HG03159 (cell line): ENCODE measurements around the gene TIMM50.

Experiments
- ATAC-seq: cut with Tn5 transposase; IDR thresholded peaks from one replicate; pipeline ENCODE4 v1.9.1; 2021; ENCODE audit warnings: mild to moderate bottlenecking, moderate library complexity; ENCODE audit not compliant: unreplicated experiment

TIMM50 gene

DNA sequence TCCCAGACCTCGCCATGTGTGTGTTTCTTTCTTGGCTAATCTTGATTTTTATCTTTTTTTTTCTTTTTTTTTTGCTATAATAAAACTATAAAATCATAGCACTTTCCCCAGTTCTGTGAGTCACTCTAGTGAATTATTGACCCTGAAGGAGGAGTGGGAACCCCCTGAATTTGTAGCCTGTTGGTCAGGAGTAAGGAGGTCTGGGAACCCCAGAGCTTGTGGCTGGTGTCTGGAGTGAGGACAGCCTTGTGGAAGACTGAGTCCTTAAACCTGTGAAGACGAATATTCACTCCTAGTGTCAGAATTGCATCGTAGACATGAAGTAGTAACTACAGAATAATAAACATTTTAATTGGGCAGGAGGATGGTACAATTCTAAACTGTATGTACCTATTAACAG, 44.6 kb downstream of the TIMM50 start:
- no peak for ATAC-seq

DNA sequence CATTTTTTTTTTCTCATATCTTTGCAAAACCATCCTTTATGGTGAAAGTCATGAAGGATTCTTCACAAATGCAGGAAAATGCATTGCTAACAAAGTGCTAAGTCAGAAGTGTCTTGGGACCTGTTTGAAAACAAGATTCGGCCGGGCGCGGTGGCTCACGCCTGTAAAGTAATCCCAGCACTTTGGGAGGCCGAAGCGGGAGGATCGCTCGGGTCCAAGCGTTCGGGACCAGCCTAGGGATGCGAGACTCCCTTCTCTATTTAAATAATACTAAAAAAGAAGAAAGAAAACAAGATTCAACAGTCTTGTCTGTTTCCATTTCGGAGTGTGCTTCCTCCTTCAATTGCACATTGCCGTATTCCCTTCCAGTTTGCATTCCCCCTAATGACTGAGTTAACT, 51.2 kb downstream of the TIMM50 start:
- ATAC-seq: no peak

DNA sequence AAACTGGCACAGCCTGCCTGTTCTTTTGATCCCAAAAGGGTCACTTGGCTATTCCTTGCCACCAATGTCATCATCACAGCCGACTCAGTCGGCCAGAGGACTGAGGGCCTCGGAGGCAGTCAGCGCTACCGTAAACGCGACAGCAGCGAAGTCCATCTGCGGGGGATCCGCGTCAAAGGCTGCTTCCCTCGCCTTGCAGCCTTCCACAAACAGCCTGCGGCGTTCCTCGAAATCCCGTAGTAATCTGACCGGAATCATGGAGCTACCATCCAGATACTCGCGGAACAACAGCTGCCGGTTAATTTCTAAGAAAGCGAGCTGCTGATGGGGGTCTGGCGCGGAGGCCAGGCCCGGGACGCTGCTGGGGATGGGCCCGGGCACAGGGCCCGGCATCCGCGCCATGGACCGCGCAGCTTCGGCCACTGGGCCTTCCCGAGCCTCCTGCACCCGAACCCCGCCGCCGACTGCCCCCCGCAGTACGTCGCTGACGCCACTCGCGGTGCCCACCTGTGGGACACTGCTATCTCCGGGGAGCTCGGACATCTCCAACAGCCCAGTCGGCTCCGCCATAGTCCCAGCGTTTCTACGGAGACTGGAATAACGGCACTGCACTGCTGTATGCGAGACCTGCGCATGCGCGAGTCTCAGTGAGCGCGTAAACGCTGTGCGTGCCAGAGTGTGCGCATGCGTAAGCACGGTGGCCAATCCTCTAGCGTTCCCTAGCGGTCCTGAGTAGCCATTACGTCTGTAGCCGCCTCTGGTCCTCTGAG, 51.8 kb downstream of the TIMM50 start, which contains the start of gene EID2B:
Gene EID2B (minus strand): TSS at position 620 of the 770 bp plus-strand sequence. CDS start 50 bp downstream, at position 570.
- peak; percentile 94 for ATAC-seq

DNA sequence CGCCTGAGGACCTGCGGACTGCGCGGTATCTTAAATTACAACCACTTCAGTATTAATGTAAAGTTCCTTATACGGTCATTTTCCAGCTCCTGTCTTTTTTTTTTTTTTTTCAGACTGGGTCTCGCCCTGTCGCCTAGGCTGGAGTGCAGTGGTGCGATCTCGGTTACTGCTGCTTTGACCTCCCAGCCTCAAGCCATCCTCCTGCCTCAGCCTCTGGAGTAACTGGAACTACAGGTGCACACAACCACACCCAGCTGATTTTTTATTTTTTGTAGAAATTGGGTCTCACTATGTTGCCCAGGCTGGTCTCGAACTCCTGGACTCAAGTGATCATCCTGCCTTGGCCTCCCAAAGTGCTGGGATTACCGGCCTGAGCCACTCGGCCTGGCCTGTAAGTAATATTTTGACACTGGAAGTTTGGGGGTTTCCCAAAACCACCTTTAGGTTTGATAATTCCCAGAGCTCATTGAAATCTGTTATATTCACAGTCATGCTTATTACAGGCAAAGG, 52.4 kb downstream of the TIMM50 start:
- peak; percentile 3 for ATAC-seq

DNA sequence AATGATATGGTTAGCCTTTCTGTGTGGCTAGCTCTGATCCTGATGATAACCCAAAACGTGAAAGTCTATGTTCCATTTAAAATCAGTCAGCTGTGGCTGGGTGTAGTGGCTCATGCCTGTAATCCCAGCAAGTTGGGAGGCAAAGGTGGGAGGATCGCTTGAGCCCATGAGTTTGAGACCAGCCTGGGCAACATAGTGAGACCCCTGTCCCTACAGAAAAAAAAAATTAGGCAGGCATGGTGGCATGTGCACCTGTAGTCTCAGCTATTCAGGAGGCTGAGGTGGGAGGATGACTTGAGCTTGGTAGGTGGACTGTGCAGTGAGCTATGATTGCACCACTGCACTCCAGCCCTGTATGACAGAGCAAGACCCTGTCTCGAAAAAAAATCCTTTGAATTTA, 53.2 kb downstream of the TIMM50 start:
- ATAC-seq: no peak

DNA sequence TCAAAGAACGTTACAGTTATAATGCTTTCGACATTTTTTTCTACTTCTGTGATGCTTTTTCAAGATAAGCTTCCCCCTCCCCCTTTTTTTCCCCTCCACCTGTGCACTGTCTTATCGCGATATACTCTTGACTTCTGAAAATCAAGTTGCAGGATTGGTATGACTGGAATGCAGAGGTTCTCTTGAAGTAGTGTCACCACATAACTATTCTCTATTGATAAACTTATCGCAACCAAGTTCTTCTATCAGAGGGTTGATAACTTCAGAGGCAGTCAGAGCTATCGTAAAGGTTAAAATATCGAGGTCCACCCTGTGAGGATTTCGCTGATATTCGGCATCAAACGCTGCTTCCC, 58.5 kb downstream of the TIMM50 start:
- ATAC-seq: no peak

DNA sequence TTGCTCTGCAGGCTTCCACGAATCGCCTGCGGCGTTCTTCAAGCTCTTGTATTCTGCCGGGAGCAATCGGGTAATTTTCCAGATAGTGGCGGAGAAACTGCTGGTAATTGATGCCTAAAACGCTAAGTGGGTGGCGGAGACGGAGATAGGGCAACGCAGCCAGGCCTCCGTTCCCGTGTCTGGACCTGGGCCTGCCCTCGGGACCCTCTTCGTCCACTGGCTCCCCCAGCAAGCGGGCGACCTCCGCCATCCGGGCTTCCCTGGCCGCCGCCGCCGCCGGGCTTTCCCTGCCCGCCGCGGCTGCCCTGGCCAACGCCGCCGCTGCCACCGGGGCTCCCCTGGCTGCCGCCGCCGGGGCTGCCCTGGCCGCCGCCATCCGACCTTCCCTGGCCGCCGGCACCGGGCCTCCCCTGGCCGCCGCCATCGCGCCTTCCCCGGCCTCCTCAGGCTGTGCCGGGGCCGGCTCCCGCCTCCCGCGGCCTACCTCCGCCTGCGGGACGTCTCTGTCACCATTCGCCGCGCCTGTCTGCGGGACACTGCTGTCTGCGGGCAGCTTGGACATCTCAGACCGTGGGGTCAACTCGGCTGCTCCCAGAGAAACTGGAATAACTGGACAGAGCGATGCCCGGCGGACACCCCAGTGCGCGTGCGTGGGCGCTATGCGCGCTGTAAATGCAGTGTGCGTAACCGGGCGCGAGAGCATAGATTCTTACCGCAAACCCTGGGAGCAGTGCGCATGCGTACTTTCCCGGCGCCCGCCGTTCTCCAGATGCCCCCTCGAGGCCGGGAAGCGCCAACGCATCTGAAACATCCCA, 59.1 kb downstream of the TIMM50 start, which contains the start of gene EID2:
Gene EID2 (minus strand): TSS at position 644 of the 815 bp plus-strand sequence. CDS start 82 bp downstream, at position 562.
- peak; percentile 85 for ATAC-seq

DNA sequence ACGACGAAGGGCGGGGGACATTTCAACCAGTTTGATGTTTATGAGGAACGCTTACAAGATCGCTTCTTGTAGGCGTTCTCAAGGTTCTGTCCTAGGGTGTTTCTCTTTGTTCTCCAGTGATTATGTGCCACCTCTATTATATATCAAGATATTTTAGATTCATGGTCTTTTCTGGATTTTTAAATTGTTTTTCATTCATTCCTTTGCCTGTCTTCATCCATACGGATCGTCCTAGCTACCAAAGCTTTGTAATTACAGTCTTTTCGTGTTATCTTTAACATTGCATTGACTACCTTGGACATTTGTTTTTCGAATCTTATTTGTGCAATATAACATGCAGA, 59.7 kb downstream of the TIMM50 start:
- no peak for ATAC-seq
